OCI-LY3 (cell line): ENCODE data around the gene ARG2.

Experiments used
- CTCF ChIP-seq: fragments of 200-600, 300-600 bp; sonication (generic); IDR thresholded peaks from 2 replicates; pipeline ENCODE4 v1.5.1; 2014; ENCODE audit warnings: antibody characterized with exemption, low read length, low read depth
- EZH2phosphoT487 ChIP-seq: fragments of 200-600 bp; shearing (Covaris generic); IDR thresholded peaks from 2 replicates; pipeline ENCODE4 v1.6.1; 2018; ENCODE audit warnings: antibody characterized with exemption, mixed run types, low read depth

GRCh38 chr14:67599698-67600561, 19.8 kb upstream of the ARG2 start, which contains the start of gene PIGH:
- peak; percentile 55 for TF ChIP-seq CTCF
- no peak for TF ChIP-seq EZH2phosphoT487
